CD14-positive monocyte (primary cell): ENCODE measurements around the gene SRSF3. TPM values are rescaled to one million over a fixed set of nuclear protein-coding genes. Genes with fewer than 3 reads are reported as not detected.

Experiments
- DNase-seq, 3 donors: peaks; one replicate each; pipeline ENCODE4 v3.0.0-alpha.2; 2011 to 2022
- H2AFZ ChIP-seq: 2 replicates; pipeline ENCODE4 v1.6.0; 2012; ENCODE audit warnings: mild to moderate bottlenecking, low read depth, low read length, inconsistent platforms; ENCODE audit not compliant: insufficient read depth, poor library complexity, severe bottlenecking
- H3K27ac ChIP-seq, 2 donors: 1 replicate in 1 of 2; 2 replicates in 1 of 2; pipeline ENCODE4 v1.5.1; 2012 to 2013; ENCODE audit warnings: low read length in 2 of 2, control low read depth in 1 of 2, inconsistent platforms in 1 of 2, low read depth in 1 of 2, mild to moderate bottlenecking in 1 of 2
- H3K27me3 ChIP-seq, 2 donors: one replicate each; pipeline versions ENCODE4 v1.6.0 to v1.6.1; 2011 to 2013; ENCODE audit warnings: low read length in 2 of 2; ENCODE audit not compliant: control insufficient read depth in 2 of 2, insufficient read depth in 2 of 2
- H3K36me3 ChIP-seq, 2 donors: replicated peaks in 1 of 2; 1 replicate in 1 of 2; 2 replicates in 1 of 2; pipeline versions ENCODE4 v1.5.1 to v1.6.1; 2012 to 2013; ENCODE audit warnings: low read length in 2 of 2, control low read depth in 1 of 2, inconsistent platforms in 1 of 2, mild to moderate bottlenecking in 1 of 2; ENCODE audit not compliant: insufficient read depth in 2 of 2, control insufficient read depth in 1 of 2
- H3K4me1 ChIP-seq, 2 donors: 1 replicate in 1 of 2; 2 replicates in 1 of 2; pipeline versions ENCODE4 v1.5.1 to v1.6.1; 2012 to 2013; ENCODE audit warnings: low read length in 2 of 2, control low read depth in 1 of 2, inconsistent platforms in 1 of 2, mild to moderate bottlenecking in 1 of 2, moderate library complexity in 1 of 2; ENCODE audit not compliant: insufficient read depth in 2 of 2, control insufficient read depth in 1 of 2
- H3K4me2 ChIP-seq: replicated peaks from 2 replicates; pipeline ENCODE3; 2012; ENCODE audit warnings: low read length, moderate library complexity, mild to moderate bottlenecking; ENCODE audit not compliant: poor library complexity, severe bottlenecking; ENCODE audit errors: extremely low read depth
- H3K4me3 ChIP-seq, 3 experiments: fragments of 200-600 bp in 1 of 3; sonication (generic) in 1 of 3; replicated peaks in 1 of 3; 1 replicate in 2 of 3; 2 replicates in 1 of 3; pipeline ENCODE4 v1.5.1; 2011 to 2013; ENCODE audit warnings: low read length in 3 of 3, mild to moderate bottlenecking in 3 of 3, control low read depth in 2 of 3, low read depth in 2 of 3, inconsistent platforms in 1 of 3, moderate library complexity in 1 of 3
- H3K79me2 ChIP-seq: 2 replicates; pipeline ENCODE4 v1.6.0; 2012; ENCODE audit warnings: mild to moderate bottlenecking, control low read depth, inconsistent platforms, low read length, moderate library complexity; ENCODE audit not compliant: insufficient read depth
- H3K9ac ChIP-seq: 2 replicates; pipeline ENCODE4 v1.6.0; 2017; ENCODE audit warnings: low read length, mild to moderate bottlenecking; ENCODE audit not compliant: insufficient read depth, poor library complexity, severe bottlenecking
- H3K9me3 ChIP-seq, 2 donors: replicated peaks in 1 of 2; 1 replicate in 1 of 2; 2 replicates in 1 of 2; pipeline versions ENCODE4 v1.5.1 to v1.6.1; 2012 to 2013; ENCODE audit warnings: low read length in 2 of 2, control low read depth in 1 of 2; ENCODE audit not compliant: control insufficient read depth in 1 of 2, insufficient read depth in 1 of 2
- H4K20me1 ChIP-seq: 2 replicates; pipeline ENCODE4 v1.6.0; 2012; ENCODE audit warnings: mild to moderate bottlenecking, low read length, control low read depth, moderate library complexity; ENCODE audit not compliant: insufficient read depth
- H3K27ac Mint-ChIP-seq, 7 donors: one replicate each; pipeline ENCODE4 v1.8.0; 2020; ENCODE audit warnings: mild to moderate bottlenecking in 7 of 7, mixed read lengths in 7 of 7, moderate library complexity in 6 of 7, inconsistent platforms in 2 of 7
- H3K27me3 Mint-ChIP-seq, 3 donors: one replicate each; pipeline ENCODE4 v1.8.0; 2021 to 2022; ENCODE audit warnings: low read depth in 3 of 3, mild to moderate bottlenecking in 3 of 3, mixed read lengths in 3 of 3, moderate library complexity in 3 of 3, inconsistent platforms in 1 of 3
- H3K36me3 Mint-ChIP-seq, 2 donors: one replicate each; pipeline ENCODE4 v1.8.0; 2020; ENCODE audit warnings: mixed read lengths in 2 of 2, inconsistent platforms in 1 of 2, mild to moderate bottlenecking in 1 of 2
- H3K4me1 Mint-ChIP-seq: one replicate; pipeline ENCODE4 v1.8.0; 2020; ENCODE audit warnings: mild to moderate bottlenecking, mixed read lengths
- H3K4me3 Mint-ChIP-seq, 2 donors: one replicate each; pipeline ENCODE4 v1.8.0; 2020; ENCODE audit warnings: mild to moderate bottlenecking in 2 of 2, mixed read lengths in 2 of 2, moderate library complexity in 1 of 2
- H3K9me3 Mint-ChIP-seq, 7 donors: one replicate each; pipeline ENCODE4 v1.8.0; 2020 to 2022; ENCODE audit warnings: mixed read lengths in 7 of 7, mild to moderate bottlenecking in 6 of 7, moderate library complexity in 6 of 7, inconsistent platforms in 2 of 7
- WGBS: methylation state at CpG from one replicate; pipeline ENCODE4 v1.1.5; 2013; ENCODE audit warnings: missing lambda C conversion rate; ENCODE audit not compliant: insufficient coverage; 5-methylcytosine and 5-hydroxymethylcytosine counted together
- intact Hi-C, 2 donors: fragments of 100-400 bp; cut with micrococcal nuclease; formaldehyde crosslinking; loops; one replicate each; pipeline versions ENCODE4 v1.15.0 to v1.15.1; 2023
- polyA plus RNA-seq, 3 donors: library from polyadenylated mRNA; depleted of rRNA in 1 of 3; unstranded in 2 of 3; stranded (reverse) in 1 of 3; fragments of 300-500 nt in 2 of 3; fragments of >200 nt in 1 of 3; fragmentation: Illumina TruSeq in 2 of 3; gene quantifications; 1 replicate in 2 of 3; 2 replicates in 1 of 3; pipeline ENCODE4 v1.2.3, GENCODE V29; 2012 to 2021
- TF ChIP-seq, protein P1 (sequence below): fragments of 200-600 bp; IDR thresholded peaks from one replicate; pipeline ENCODE4 v1.8.0; 2022; ENCODE audit warnings: antibody characterized with exemption, mild to moderate bottlenecking

The SRSF3 gene
- polyA plus RNA-seq, 3 donors, result 293 to 341 (median 297) TPM

DNA sequence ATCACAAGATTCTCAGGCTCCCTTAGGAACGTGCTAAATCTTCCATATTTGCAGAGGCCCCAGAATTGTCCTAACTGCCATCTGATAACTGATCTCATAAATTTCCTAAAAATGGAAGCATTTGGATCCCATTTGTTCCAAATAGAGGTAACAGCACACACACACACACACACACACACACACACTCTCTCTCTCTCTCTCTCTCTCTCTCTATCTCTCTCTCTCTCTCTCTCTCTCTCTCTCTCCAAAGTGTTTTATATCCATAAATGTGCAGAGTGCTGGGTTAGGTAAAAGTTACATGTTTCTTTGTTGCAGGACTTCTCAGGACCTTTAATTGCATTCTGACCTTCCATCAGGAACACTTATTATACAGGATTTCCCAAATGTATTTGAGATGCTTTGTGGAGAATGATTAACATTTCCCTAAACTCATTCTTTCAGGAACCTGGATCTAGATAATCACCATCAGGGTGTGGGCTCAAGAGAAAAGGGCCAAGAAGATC is 38.4 kb upstream of the SRSF3 start:
- DNase-seq, result no peak
- Histone ChIP-seq H4K20me1 (no peaks in the 10 kb centered on the region), H3K4me2 (no peak overlapping the region), H2AFZ (peak overlapping the region; percentile 25), H3K9ac (no peak overlapping the region), H3K4me1 (peaks cover 47 to 48% of the 10 kb centered on the region in 2 donors), H3K36me3 (no peaks in the 10 kb centered on the region), H3K9me3 (no peaks in the 10 kb centered on the region), H3K79me2 (no peaks in the 10 kb centered on the region), H3K27me3 (no peaks in the 10 kb centered on the region), H3K27ac (peak overlapping the region in 1 of 2 donors; percentile 76), H3K4me3 (peak overlapping the region in 1 of 3 experiments; percentile 33)
- Mint-ChIP-seq H3K4me3 (peak overlapping the region in 1 of 2 donors; percentile 24), H3K27ac (peak overlapping the region; percentile 66 to 93 (median 91)), H3K9me3 (no peaks in the 10 kb centered on the region), H3K36me3 (no peaks in the 10 kb centered on the region), H3K27me3 (no peaks in the 10 kb centered on the region), H3K4me1 (peaks cover 47% of the 10 kb centered on the region)
- whole genome bisulfite sequencing, result no CpG with 5 or more reads among the region's 1 CpG
- intact Hi-C loops, result no loop called here
- TF ChIP-seq, protein P1, sequence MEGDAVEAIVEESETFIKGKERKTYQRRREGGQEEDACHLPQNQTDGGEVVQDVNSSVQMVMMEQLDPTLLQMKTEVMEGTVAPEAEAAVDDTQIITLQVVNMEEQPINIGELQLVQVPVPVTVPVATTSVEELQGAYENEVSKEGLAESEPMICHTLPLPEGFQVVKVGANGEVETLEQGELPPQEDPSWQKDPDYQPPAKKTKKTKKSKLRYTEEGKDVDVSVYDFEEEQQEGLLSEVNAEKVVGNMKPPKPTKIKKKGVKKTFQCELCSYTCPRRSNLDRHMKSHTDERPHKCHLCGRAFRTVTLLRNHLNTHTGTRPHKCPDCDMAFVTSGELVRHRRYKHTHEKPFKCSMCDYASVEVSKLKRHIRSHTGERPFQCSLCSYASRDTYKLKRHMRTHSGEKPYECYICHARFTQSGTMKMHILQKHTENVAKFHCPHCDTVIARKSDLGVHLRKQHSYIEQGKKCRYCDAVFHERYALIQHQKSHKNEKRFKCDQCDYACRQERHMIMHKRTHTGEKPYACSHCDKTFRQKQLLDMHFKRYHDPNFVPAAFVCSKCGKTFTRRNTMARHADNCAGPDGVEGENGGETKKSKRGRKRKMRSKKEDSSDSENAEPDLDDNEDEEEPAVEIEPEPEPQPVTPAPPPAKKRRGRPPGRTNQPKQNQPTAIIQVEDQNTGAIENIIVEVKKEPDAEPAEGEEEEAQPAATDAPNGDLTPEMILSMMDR, result no peak

DNA sequence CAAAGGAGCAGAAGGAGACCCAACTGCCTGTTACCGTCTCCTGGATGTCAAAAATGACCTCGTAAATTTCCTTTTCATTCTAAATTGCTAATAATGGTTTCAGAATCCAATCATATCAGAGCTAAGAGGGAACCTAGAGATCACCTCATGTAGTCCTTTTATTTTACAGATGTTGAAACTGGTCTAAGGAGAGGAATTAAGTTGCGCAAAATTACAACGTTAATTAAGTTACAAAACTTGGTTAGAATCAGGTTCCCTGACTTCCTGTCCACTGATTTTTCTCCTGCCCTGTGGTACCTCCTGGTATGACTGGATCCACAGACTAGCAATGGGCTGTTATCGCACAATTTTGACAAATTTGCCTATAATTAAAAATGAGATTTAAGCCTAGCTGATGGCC is 37.9 kb upstream of the SRSF3 start:
- Histone ChIP-seq H3K4me2 (no peak overlapping the region), H3K79me2 (no peaks in the 10 kb centered on the region), H3K36me3 (no peaks in the 10 kb centered on the region), H3K9ac (no peak overlapping the region), H3K9me3 (no peaks in the 10 kb centered on the region), H3K27me3 (no peaks in the 10 kb centered on the region), H3K27ac (peak overlapping the region; percentile 76 to 78), H3K4me3 (peak overlapping the region in 1 of 3 experiments; percentile 33), H2AFZ (peak overlapping the region; percentile 25), H3K4me1 (peaks cover 47 to 48% of the 10 kb centered on the region in 2 donors), H4K20me1 (no peaks in the 10 kb centered on the region)
- WGBS, result 0% methylated on average over 1 of the region's 5 CpGs
- Mint-ChIP-seq H3K27me3 (no peaks in the 10 kb centered on the region), H3K4me1 (peaks cover 50% of the 10 kb centered on the region), H3K36me3 (no peaks in the 10 kb centered on the region), H3K9me3 (no peaks in the 10 kb centered on the region), H3K4me3 (peak overlapping the region in 1 of 2 donors; percentile 24), H3K27ac (peak overlapping the region; percentile 66 to 93 (median 91))
- TF ChIP-seq, protein P1, result no peak
- DNase-seq, result peak in 2 of 3 donors; percentile 25 to 68
- intact Hi-C loops, result no loop called here
